ENCODE measurements around the gene MINDY1. TPM values are rescaled to one million over a fixed set of nuclear protein-coding genes. Genes with fewer than 3 reads are reported as not detected.

MINDY1 gene
- total and polyA plus RNA-seq, 9 of the 15 experiments (the other 6 are each of a cell fraction or from before 2014, with no cell fraction given): 0.49 to 11.0 (median 6.0) TPM

DNA sequence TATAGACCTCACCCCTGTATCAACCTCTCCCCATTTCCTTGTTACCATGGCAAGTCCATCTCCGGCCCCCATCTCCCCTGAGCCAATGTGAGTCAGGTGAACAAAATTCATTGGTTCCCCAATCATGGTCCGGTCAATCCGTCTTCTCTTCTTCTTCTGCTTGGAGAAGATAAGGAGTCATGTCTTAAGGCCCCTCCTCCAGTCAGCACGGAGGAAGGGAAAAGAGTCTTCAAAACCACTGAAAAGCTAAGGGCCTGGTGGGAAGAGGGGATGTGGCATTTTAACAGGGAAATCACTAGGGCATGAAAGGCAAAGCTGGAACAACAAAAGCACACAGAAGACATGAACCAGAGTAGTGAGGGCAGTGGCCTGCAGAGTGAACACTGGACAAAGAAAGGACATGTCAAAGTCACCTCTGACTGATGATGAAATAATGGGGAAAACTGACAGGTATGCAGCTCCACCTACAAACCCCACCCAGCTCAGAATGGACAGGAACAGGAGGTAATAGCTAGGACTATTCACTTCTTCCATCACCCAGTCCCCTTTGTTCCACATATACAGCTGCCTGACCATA lies 48.4 kb upstream of the MINDY1 start (continued):
- TF ChIP-seq ZNF280A (IDR thresholded peaks at IDR 0.05; ENCODE audit: low read depth, partially characterized antibody): no peak
- no peak for TF ChIP-seq ARID2 (IDR thresholded peaks at IDR 0.05)
- TF ChIP-seq RBM15 (IDR thresholded peaks at IDR 0.05; ENCODE audit: insufficient read depth, low read length): no peak
- TF ChIP-seq EZH2 (IDR thresholded peaks at IDR 0.05; ENCODE audit: borderline replicate concordance, low read depth, low read length): no peak
- TF ChIP-seq TSC22D4 (tag; IDR thresholded peaks at IDR 0.05): no peak
- no peak; the same call in 1 of the 2 replicates for TF ChIP-seq ZNF644 (tag; IDR thresholded peaks at IDR 0.05; ENCODE audit: low read depth)
- TF ChIP-seq BMI1 (IDR thresholded peaks at IDR 0.05; ENCODE audit: low read length): no peak
- TF ChIP-seq TRIM24 (IDR thresholded peaks at IDR 0.05): peak in 1 of 2 experiments; percentile 37; a peak in 1 of 4 replicates
- TF ChIP-seq, protein P1, sequence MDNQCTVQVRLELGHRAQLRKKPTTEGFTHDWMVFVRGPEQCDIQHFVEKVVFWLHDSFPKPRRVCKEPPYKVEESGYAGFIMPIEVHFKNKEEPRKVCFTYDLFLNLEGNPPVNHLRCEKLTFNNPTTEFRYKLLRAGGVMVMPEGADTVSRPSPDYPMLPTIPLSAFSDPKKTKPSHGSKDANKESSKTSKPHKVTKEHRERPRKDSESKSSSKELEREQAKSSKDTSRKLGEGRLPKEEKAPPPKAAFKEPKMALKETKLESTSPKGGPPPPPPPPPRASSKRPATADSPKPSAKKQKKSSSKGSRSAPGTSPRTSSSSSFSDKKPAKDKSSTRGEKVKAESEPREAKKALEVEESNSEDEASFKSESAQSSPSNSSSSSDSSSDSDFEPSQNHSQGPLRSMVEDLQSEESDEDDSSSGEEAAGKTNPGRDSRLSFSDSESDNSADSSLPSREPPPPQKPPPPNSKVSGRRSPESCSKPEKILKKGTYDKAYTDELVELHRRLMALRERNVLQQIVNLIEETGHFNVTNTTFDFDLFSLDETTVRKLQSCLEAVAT (IDR thresholded peaks at IDR 0.05): 0 out of 4 replicates have a peak, but pooled peaks of 1 of the 2 experiments have one; percentile 42
- no peak for TF ChIP-seq EWSR1 (IDR thresholded peaks at IDR 0.05; ENCODE audit: borderline replicate concordance, low read depth, partially characterized antibody)
- peak; percentile 88 for TF ChIP-seq RFX1 (IDR thresholded peaks at IDR 0.05)
- no peak for TF ChIP-seq ZNF324 (CRISPR knock-in tag; IDR thresholded peaks at IDR 0.05)
- TF ChIP-seq TCF7 (IDR thresholded peaks at IDR 0.05; ENCODE audit: borderline replicate concordance): no peak
- peak in 1 of 2 experiments; percentile 33; a peak in 1 of 4 replicates for TF ChIP-seq CSDE1 (IDR thresholded peaks at IDR 0.05)
- TF ChIP-seq KDM5B (IDR thresholded peaks at IDR 0.05; ENCODE audit: insufficient replicate concordance, low read depth, low read length): peak; percentile 37
- 0 out of 6 replicates have a peak, but pooled peaks of 1 of the 3 experiments have one; percentile 28 for TF ChIP-seq ZBTB11 (CRISPR knock-in tag; IDR thresholded peaks at IDR 0.05)
- TF ChIP-seq KLF13 (tag; IDR thresholded peaks at IDR 0.05; ENCODE audit: borderline replicate concordance, low read depth): no peak
- peak; percentile 55; the same call in 1 of the 2 replicates for TF ChIP-seq ZBTB2 (IDR thresholded peaks at IDR 0.05)
- TF ChIP-seq TEAD1 (CRISPR knock-in tag; IDR thresholded peaks at IDR 0.05): no peak

Data from K562 (cell line).